Gastroesophageal sphincter (tissue), 3 donors: ENCODE results near the gene CTBP1.

ENCODE experiments used
- POLR2A ChIP-seq, 2 donors: fragments of 450-650 bp; IDR thresholded peaks; one replicate each; pipeline ENCODE4 v1.6.1; 2017; ENCODE audit warnings: antibody characterized with exemption in 2 of 2, mild to moderate bottlenecking in 2 of 2, moderate library complexity in 1 of 2
- TF ChIP-seq, protein P1 (sequence below), 4 experiments: fragments of 200-600 bp in 2 of 4; fragments of 450-650 bp in 2 of 4; sonication (generic) in 1 of 4; IDR thresholded peaks; one replicate each; pipeline ENCODE4 v1.5.1; 2017 to 2019; ENCODE audit warnings: antibody characterized with exemption in 4 of 4, mild to moderate bottlenecking in 2 of 4, moderate library complexity in 2 of 4

DNA sequence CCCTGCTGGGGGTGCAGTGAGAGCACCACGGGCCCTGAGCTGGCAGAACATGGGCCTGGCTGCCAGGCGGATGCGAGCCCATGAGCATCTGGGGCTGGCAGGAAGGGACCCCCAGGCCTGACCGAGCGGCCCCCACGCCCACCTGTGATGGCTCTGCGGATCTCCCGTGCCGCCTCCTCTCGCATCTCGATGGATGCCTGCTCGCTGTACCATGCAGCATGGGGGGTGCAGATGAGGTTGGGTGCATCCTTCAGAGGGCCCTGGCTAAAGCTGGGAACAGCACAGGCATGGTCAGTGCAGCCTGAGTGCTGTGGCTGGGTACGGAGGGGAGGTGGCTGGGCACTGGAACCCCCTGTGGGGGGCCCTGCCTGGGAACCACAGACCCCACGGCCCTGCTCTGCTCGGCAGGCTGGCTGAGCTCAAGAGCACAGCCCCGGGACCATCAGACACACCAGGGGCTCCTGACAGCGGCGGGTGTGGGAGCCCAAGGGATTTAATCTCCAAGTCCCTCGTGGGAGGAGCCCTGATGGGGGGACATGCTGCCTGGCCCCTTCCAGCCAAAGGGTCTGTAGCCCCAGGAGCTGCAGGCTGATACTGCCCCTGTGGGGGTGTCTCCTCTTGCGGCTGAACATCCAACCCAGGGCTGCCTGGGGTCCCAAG, 35.5 kb downstream of the CTBP1 start:
- TF ChIP-seq, protein P1, sequence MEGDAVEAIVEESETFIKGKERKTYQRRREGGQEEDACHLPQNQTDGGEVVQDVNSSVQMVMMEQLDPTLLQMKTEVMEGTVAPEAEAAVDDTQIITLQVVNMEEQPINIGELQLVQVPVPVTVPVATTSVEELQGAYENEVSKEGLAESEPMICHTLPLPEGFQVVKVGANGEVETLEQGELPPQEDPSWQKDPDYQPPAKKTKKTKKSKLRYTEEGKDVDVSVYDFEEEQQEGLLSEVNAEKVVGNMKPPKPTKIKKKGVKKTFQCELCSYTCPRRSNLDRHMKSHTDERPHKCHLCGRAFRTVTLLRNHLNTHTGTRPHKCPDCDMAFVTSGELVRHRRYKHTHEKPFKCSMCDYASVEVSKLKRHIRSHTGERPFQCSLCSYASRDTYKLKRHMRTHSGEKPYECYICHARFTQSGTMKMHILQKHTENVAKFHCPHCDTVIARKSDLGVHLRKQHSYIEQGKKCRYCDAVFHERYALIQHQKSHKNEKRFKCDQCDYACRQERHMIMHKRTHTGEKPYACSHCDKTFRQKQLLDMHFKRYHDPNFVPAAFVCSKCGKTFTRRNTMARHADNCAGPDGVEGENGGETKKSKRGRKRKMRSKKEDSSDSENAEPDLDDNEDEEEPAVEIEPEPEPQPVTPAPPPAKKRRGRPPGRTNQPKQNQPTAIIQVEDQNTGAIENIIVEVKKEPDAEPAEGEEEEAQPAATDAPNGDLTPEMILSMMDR (IDR thresholded peaks at IDR 0.05), result no peak
- no peak for TF ChIP-seq POLR2A (IDR thresholded peaks at IDR 0.05)
